Measurements from ENCODE around the gene MAP7.
"Not testable (repeated sequence)": the region's sequence is repeated elsewhere in the genome, so short reads cannot be mapped to it uniquely, and the experiment has no call there.

MAP7 gene

DNA sequence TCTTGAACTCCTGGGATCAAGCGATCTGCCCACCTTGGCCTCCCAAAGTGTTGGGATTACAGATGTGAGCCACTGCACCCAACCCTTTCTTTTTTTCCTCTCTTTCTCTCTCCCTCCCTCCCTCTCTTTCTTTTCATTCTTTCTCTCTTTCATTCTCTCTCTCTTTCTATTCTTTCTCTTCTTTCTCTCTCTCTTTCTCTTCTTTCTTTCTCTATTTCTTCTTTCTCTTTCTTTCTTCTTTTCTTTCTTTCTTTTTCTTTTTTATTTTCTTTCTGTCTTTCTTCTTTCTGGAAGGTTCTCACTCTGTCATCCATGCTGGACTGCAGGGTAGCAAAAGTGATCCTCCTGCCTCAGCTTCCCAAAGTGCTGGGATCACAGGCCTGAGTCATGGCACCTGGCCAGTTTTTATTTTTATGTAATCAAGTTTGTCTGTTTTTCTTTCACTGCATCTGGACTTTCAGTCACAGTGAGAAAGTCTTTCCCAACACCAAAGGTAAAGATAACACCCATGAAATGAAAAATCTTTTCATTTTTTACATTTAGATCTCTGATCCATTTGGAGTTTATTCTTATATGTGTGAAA is 240.4 kb downstream of the MAP7 start:
- in situ Hi-C loops (cut with MboI; ENCODE audit: low sequenced_read_pairs, unreplicated experiment) = no loop called here
- no peak for DNase-seq (ENCODE audit: low spot score)
- TF ChIP-seq, protein P1, sequence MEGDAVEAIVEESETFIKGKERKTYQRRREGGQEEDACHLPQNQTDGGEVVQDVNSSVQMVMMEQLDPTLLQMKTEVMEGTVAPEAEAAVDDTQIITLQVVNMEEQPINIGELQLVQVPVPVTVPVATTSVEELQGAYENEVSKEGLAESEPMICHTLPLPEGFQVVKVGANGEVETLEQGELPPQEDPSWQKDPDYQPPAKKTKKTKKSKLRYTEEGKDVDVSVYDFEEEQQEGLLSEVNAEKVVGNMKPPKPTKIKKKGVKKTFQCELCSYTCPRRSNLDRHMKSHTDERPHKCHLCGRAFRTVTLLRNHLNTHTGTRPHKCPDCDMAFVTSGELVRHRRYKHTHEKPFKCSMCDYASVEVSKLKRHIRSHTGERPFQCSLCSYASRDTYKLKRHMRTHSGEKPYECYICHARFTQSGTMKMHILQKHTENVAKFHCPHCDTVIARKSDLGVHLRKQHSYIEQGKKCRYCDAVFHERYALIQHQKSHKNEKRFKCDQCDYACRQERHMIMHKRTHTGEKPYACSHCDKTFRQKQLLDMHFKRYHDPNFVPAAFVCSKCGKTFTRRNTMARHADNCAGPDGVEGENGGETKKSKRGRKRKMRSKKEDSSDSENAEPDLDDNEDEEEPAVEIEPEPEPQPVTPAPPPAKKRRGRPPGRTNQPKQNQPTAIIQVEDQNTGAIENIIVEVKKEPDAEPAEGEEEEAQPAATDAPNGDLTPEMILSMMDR (IDR thresholded peaks at IDR 0.05; ENCODE audit: borderline replicate concordance, control extremely low read depth, extremely low read depth, insufficient read depth, missing control alignments) = no peak

DNA sequence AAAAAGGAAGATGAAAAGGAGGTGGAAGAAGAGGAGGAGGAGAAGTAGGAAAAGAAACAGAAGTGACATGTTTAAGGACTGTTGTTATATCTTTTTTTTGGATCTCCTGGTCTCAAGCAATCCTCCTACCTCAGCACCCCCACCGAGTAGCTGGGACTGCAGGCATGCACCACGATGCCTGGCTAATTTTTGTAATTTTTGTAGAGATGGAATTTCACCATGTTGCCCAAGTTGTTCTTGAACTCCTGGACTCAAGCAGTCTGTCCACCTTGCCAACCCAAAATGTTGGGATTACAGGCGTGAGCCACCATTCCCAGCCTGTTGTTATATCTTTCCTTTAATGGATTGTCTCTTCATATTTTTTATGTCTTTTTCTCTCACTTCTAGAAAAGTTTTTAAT is 241.1 kb downstream of the MAP7 start:
- TF ChIP-seq, protein P1 (IDR thresholded peaks at IDR 0.05; ENCODE audit: borderline replicate concordance, control extremely low read depth, extremely low read depth, insufficient read depth, missing control alignments) = no peak
- in situ Hi-C loops (cut with MboI; ENCODE audit: low sequenced_read_pairs, unreplicated experiment) = no loop called here
- DNase-seq (ENCODE audit: low spot score) = no peak

DNA sequence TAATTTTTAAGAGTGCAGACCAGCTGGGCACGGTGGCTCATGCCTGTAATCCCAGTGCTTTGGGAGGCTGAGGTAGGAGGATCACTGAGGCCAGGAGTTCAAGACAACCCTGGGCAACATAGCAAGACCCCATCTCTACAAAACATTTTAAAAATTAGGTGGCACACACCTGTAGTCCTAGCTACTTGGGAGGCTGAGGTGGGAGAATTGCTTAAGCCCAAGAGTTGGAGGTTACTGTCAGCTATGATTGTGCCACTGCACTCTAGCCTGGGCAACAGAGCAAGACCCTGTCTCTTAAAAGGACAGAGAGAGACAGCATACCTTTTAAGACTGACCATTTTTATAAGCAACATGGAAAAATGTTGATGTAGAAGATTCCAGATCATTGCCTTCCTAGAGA is 241.8 kb downstream of the MAP7 start:
- in situ Hi-C loops (cut with MboI; ENCODE audit: low sequenced_read_pairs, unreplicated experiment); DNase-seq (ENCODE audit: low spot score): not testable (repeated sequence)

DNA sequence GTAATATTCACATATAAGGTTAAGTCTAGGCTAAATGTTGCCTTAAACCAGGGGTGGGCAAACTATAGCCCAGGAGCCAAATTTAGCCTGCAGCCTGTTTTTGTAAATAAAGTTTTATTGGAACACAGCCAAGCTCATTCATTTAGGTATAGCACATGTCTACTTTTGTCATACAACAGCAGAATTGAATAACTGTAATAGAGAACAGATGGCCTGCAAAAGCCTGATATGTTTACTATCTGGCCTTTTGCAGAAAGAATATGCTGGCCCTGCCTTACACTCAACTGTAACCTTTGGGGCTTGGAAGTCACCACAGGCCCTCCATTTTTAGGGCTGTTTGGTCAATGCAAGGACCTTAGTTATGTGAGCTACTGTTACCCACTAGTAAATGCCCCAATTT is 242.9 kb downstream of the MAP7 start:
- TF ChIP-seq, protein P1 (IDR thresholded peaks at IDR 0.05; ENCODE audit: borderline replicate concordance, control extremely low read depth, extremely low read depth, insufficient read depth, missing control alignments) = no peak
- no peak for DNase-seq (ENCODE audit: low spot score)
- in situ Hi-C loops (cut with MboI; ENCODE audit: low sequenced_read_pairs, unreplicated experiment) = no loop called here

DNA sequence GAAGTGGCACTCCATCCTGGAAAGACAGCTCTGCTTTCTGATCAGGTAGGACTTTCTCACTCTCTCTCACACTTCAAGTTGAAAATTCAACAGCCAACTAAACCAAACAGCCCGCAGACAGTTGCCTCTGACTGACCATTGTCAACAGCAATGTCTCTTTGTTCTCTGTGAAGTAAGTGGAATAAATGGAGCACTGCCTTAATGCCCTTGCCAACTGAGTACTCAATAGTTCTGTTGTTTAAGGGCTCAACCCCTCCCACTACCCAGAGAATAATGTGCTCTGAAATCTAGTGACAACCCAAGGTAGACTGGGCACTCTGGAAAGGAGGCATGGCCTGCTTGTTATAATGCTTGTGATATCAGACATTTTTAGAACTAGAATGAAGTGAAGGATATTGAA is 243.8 kb downstream of the MAP7 start:
- TF ChIP-seq, protein P1 (IDR thresholded peaks at IDR 0.05; ENCODE audit: borderline replicate concordance, control extremely low read depth, extremely low read depth, insufficient read depth, missing control alignments) = no peak
- no peak for DNase-seq (ENCODE audit: low spot score)
- in situ Hi-C loops (cut with MboI; ENCODE audit: low sequenced_read_pairs, unreplicated experiment) = no loop called here

DNA sequence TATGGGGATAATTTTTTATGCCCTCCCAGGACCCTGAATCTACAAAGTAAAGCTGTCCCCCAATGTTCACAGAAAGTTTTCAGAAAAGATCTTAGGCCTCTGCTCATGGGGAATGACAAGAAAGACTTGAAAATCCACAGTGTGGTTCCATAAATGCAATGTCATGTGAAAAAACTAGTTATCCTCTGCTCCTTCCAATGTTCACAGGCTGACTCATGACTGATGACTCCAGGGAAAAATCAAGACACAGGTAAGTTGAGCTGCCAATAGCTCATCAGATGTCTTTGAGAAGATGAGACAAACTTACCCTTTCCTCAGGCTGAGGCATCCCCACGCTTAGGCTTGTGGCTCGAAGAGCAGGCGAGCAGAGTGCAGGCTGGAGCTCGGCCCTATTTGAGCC is 245.8 kb downstream of the MAP7 start:
- in situ Hi-C loops (cut with MboI; ENCODE audit: low sequenced_read_pairs, unreplicated experiment) = no loop called here
- TF ChIP-seq, protein P1 (IDR thresholded peaks at IDR 0.05; ENCODE audit: borderline replicate concordance, control extremely low read depth, extremely low read depth, insufficient read depth, missing control alignments) = no peak
- no peak for DNase-seq (ENCODE audit: low spot score)

DNA sequence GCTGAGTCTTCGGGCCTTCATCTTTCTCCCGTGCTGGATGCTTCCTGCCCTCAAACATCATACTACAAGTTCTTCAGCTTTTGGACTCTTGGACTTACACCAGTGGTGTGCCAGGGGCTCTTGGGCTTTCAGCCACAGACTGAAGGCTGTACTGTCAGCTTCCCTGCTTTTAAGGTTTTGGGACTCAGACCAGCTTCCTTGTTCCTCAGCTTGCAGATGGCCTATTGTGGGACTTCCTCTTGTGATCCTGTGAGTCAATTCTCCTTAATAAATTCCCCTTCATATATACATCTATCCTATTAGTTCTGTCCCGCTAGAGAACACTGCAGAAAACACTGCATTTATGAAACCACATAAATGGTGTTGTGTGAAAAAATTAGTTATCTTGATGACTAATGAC is 246.7 kb downstream of the MAP7 start:
- no peak for DNase-seq (ENCODE audit: low spot score)
- TF ChIP-seq, protein P1 (IDR thresholded peaks at IDR 0.05; ENCODE audit: borderline replicate concordance, control extremely low read depth, extremely low read depth, insufficient read depth, missing control alignments) = no peak
- in situ Hi-C loops (cut with MboI; ENCODE audit: low sequenced_read_pairs, unreplicated experiment) = no loop called here
